ENCODE measurements around the gene ATP6AP1. TPM values are rescaled to one million over a fixed set of nuclear protein-coding genes. Genes with fewer than 3 reads are reported as not detected.

Gene ATP6AP1
- total RNA-seq, 2 donors from 2014 or later: 49.8 to 51.4 TPM

DNA sequence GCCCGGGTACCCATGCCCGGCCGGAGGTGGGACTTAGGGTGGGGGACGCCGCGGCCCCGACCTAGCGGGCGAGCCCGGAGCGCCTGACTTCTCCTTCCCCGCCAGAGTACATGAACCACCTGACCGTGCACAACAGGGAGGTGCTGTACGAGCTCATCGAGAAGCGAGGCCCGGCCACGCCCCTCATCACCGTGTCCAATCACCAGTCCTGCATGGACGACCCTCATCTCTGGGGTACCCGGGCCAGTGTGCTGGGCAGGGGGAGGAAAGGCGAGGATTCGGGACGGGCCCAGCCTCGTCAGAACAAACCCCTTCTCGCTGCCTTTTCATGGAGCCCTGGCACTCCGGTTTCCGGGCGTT is 16.5 kb upstream of the ATP6AP1 start:
- TF ChIP-seq POLR2A (IDR thresholded peaks at IDR 0.05): peak in 1 of 3 donors; percentile 2
- TF ChIP-seq, protein P1, sequence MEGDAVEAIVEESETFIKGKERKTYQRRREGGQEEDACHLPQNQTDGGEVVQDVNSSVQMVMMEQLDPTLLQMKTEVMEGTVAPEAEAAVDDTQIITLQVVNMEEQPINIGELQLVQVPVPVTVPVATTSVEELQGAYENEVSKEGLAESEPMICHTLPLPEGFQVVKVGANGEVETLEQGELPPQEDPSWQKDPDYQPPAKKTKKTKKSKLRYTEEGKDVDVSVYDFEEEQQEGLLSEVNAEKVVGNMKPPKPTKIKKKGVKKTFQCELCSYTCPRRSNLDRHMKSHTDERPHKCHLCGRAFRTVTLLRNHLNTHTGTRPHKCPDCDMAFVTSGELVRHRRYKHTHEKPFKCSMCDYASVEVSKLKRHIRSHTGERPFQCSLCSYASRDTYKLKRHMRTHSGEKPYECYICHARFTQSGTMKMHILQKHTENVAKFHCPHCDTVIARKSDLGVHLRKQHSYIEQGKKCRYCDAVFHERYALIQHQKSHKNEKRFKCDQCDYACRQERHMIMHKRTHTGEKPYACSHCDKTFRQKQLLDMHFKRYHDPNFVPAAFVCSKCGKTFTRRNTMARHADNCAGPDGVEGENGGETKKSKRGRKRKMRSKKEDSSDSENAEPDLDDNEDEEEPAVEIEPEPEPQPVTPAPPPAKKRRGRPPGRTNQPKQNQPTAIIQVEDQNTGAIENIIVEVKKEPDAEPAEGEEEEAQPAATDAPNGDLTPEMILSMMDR (IDR thresholded peaks at IDR 0.05): no peak
- Histone ChIP-seq H3K4me3 (peak overlapping the region; percentile 52 to 76), H3K9me3 (no peaks in the 10 kb centered on the region), H3K27me3 (no peaks in the 10 kb centered on the region), H3K27ac (peak overlapping the region; percentile 70 to 90 (median 80)), H3K4me1 (peaks cover 12% of the 10 kb centered on the region), H3K36me3 (replicated peaks in 1 of 2; ENCODE audit: insufficient read depth in 1 of 2, low read depth in 2 of 2) (no peaks in the 10 kb centered on the region)
- DNase-seq: peak; percentile 44 to 76 (median 66)
- 0% methylated on average over 6 of the region's 29 CpGs; no CpG with 5 or more reads in 1 of the 2 donors for WGBS, 2 donors
- peak; percentile 74 for ATAC-seq
- intact Hi-C loops (cut with DNase I): no loop called here

DNA sequence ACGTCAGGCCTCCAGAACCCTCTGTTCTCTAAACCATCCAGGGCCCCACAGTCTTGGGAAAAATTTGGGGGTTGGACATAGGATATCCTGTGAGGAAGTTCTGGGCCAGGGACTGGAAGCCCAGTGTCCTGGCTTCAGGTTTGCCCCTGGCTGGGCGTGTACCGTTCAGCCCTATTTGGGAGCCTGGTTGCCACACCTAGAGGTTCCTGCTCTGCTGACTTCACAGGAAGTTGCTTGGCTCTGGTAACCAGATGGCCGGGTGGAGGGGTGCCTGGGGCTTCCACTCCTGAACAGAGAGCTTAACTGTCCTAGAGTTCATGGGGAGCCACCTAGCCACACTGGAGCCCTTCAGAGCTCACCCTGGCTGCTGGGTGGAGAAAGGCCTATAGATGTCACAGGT is 16.0 kb upstream of the ATP6AP1 start:
- ATAC-seq (no peak), DNase-seq (no peak)
- TF ChIP-seq, protein P1 (IDR thresholded peaks at IDR 0.05): no peak
- TF ChIP-seq POLR2A (IDR thresholded peaks at IDR 0.05): no peak
- no peaks in the 10 kb centered on the region for H3K9me3 ChIP-seq
- intact Hi-C loops (cut with DNase I): no loop called here
- no peaks in the 10 kb centered on the region for H3K36me3 ChIP-seq (replicated peaks in 1 of 2; ENCODE audit: insufficient read depth in 1 of 2, low read depth in 2 of 2)
- WGBS, 2 donors: 20% methylated on average over 2 of the region's 4 CpGs; no CpG with 5 or more reads in 1 of the 2 donors
- peak overlapping the region in 3 of 4 donors; percentile 77 to 90 (median 84) for H3K27ac ChIP-seq
- H3K4me1 ChIP-seq: peaks cover 12% of the 10 kb centered on the region
- no peaks in the 10 kb centered on the region for H3K27me3 ChIP-seq
- no peak overlapping the region for H3K4me3 ChIP-seq

DNA sequence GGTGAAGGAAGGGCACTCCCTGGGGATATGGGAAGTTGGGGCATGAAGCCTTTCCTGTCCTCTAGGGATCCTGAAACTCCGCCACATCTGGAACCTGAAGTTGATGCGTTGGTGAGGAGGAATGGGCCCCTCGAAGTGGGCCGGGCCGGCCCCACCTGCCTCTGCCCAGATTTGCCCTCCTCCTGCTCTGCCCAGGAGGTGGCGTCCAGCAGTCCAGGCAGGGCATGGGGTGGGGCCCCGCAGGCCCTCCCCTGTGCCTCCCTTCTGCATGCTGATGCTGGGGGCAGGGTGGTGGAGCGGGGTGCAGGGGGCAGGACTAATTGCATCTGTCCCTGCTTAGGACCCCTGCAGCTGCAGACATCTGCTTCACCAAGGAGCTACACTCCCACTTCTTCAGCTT is 15.3 kb upstream of the ATP6AP1 start:
- intact Hi-C loops (cut with DNase I): no loop called here
- H3K27ac ChIP-seq: no peak overlapping the region

GRCh38 chrX:154417157-154417556 is 11.3 kb upstream of the ATP6AP1 start:
- intact Hi-C loops (cut with DNase I): no loop called here

More for the DNA sequence above, 15.3 kb upstream of the ATP6AP1 start:
- Histone ChIP-seq H3K4me1 (peaks cover 12% of the 10 kb centered on the region), H3K27me3 (no peaks in the 10 kb centered on the region), H3K4me3 (no peak overlapping the region), H3K9me3 (no peaks in the 10 kb centered on the region), H3K36me3 (replicated peaks in 1 of 2; ENCODE audit: insufficient read depth in 1 of 2, low read depth in 2 of 2) (no peaks in the 10 kb centered on the region)
- 53% methylated on average over 6 of the region's 8 CpGs; no CpG with 5 or more reads in 1 of the 2 donors for WGBS, 2 donors
- DNase-seq: no peak
- no peak for TF ChIP-seq POLR2A (IDR thresholded peaks at IDR 0.05)
- TF ChIP-seq, protein P1 (IDR thresholded peaks at IDR 0.05): no peak
- no peak for ATAC-seq

DNA sequence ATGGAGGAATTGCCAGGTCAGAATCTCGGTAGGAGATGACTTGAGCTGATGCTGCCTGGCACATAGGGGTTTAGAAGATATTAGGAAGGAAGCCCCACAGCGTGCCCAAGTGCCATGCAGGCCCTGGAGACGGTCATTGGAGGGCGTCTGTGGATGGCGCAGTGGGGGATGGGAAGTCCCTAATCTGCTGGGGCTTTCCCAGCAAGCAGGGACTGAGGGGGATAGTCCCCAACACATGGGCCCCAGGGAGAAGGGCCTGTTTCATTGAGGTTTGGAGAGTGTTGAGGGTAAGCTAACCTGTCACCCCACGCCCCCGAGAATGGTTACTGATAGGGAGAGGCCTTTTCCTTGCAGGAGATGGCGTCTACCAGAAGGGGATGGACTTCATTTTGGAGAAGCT is 9.3 kb upstream of the ATP6AP1 start:
- Histone ChIP-seq H3K27ac (no peak overlapping the region), H3K4me3 (no peak overlapping the region), H3K27me3 (no peaks in the 10 kb centered on the region), H3K4me1 (no peaks in the 10 kb centered on the region), H3K36me3 (replicated peaks in 1 of 2; ENCODE audit: insufficient read depth in 1 of 2, low read depth in 2 of 2) (no peaks in the 10 kb centered on the region), H3K9me3 (no peaks in the 10 kb centered on the region)
- DNase-seq (no peak), ATAC-seq (no peak)
- TF ChIP-seq, protein P1 (IDR thresholded peaks at IDR 0.05): no peak
- TF ChIP-seq POLR2A (IDR thresholded peaks at IDR 0.05): no peak
- WGBS, 2 donors: 91 to 94% methylated on average over 3 to 4 of the region's 8 CpGs
- intact Hi-C loops (cut with DNase I): no loop called here

More at GRCh38 chrX:154417157-154417556, 11.3 kb upstream of the ATP6AP1 start:
- Histone ChIP-seq H3K27me3 (no peaks in the 10 kb centered on the region), H3K27ac (no peak overlapping the region), H3K4me3 (no peak overlapping the region), H3K36me3 (replicated peaks in 1 of 2; ENCODE audit: insufficient read depth in 1 of 2, low read depth in 2 of 2) (no peaks in the 10 kb centered on the region), H3K4me1 (peaks cover 9% of the 10 kb centered on the region), H3K9me3 (no peaks in the 10 kb centered on the region)
- DNase-seq (no peak), ATAC-seq (no peak)
- WGBS, 2 donors: 83 to 84% methylated on average over 7 of the region's 7 CpGs
- TF ChIP-seq, protein P1 (IDR thresholded peaks at IDR 0.05): no peak
- TF ChIP-seq POLR2A (IDR thresholded peaks at IDR 0.05): no peak
